Skin of body (tissue), 2 donors: ENCODE measurements around the gene EGFLAM. TPM values are rescaled to one million over a fixed set of nuclear protein-coding genes. Genes with fewer than 3 reads are reported as not detected.
"Not testable (repeated sequence)": the region's sequence is repeated elsewhere in the genome, so short reads cannot be mapped to it uniquely, and the experiment has no call there.

Experiments
- DNase-seq: peaks from one replicate; lab custom pipeline; 2025; lab: John Stamatoyannopoulos, UW
- total RNA-seq: library from RNA; depleted of rRNA; stranded (reverse); fragments of >200 nt; gene quantifications from one replicate; pipeline ENCODE4 v1.2.3, GENCODE V29; 2014

The EGFLAM gene
- total RNA-seq, 1 donor from 2014 or later: 22.2 TPM

DNA sequence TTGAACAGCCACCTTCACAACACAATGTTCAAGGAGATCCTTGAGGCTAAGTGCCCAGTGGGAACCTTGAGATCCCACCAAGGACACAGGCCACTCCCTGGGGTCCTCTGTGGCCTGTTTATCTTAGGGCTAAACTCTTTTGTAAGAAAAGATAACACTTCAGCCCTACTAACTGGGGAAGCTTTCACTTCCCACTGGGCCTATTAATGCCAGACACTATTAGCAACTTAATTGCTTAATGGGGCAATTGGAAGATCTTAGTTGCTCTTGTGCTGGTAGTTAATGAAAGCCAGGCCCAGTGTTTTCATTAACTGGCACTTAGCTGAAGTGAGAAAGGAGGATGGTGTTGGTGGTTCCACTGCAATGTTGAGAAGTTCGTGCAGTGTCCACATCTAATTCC lies 117.1 kb downstream of the EGFLAM start:
- DNase-seq: no peak

DNA sequence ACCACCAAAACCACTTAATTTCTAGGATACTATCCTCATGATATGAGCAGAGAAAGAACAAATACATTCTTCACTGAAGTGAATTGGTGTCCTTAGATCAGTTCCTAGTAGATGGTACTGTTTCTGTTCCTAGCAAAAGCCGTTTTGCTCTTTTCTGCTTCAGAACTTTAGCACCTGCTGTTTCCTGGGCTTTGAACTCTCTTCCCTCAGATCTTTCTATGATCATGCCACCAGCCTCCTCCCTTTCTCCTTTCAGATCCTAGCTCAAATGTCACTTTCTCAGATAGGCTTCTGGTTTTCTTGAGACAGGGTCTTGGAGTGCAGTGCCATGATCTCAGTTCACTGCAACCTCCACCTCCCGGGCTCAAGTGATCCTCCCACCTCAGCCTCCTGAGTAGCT lies 118.0 kb downstream of the EGFLAM start:
- DNase-seq: no peak

DNA sequence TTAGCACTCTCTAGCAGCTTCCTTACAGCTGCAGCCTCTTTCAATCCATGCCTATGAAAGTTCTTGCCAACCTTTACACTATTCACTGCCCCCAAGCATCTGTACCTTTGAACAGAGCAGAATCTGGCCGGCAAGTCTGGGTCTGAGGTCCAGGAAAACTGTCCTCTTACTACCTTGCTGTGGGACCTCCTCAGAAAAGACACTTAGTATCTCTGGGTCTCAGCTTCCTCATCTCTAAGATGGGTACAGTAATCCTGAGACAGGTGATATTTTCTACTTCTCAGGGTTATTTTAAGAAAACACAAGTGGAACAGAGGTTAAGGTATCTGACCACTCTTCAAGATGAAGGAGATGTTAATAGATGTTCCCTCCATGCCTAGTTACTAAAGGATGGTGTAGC lies 120.2 kb downstream of the EGFLAM start:
- DNase-seq: no peak

DNA sequence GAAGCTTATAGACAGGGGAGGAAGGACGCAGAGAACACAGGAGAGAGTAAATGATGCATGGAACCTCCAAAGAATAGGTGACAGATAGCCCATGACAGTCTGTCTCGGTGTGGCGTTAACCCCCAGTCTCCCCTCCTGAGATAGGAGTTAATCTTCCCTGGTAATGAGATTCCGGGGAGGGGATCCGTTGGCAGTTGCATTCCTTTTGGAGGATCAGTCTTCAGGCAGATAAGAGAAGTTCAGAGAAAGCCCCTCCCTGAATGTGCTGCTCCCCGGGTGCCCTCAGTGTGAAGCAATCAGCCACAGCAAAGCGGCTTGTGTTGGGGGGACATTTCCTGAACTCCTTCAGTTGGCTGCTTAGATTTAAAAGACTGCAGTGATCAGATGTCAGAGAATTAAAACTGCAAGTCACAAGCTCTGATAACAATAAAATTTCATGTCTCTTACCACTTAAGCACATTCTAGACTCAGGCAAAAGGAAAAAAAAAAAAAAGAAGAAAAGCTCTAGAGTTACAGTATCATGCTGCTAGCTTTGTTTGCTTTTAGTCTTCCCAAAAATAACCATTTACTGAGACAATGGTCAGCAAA lies 121.1 kb downstream of the EGFLAM start:
- DNase-seq: no peak

DNA sequence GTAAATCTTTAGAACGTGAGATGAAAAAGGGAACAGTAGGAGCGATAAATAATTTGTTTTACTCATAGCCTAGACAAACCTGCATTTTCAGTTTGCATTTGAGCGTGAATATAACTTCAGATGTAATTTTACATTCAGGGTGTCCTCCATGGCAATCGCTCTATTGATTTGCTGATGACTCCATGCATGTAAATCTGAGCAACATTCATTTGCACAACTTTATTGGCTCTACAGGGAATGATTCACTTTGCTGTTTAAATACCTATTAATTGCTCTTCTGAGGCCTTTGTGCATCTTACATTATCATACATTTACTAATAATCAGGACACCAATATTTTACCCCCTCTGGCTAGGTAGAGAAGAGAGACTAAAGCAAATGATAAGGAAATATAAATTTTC lies 122.2 kb downstream of the EGFLAM start:
- no peak for DNase-seq

DNA sequence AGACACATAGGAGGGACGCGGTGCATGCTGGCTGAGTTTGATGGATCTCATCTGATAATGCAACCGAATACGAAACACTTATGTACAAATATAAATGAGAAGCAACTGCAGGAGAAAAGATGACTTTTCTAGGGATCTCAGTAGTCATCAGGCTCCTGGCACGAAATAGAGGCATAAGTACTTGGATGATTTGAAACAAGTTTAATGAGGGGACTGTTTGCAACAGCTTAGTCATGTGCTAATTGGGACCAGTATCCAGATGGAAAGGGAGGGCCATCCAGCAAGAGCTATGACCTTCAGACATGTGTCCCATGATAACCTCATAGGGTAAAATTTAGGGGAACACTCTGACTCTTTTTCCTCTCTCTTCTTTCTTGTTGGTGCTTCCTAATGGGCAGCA lies 123.0 kb downstream of the EGFLAM start:
- DNase-seq: no peak

DNA sequence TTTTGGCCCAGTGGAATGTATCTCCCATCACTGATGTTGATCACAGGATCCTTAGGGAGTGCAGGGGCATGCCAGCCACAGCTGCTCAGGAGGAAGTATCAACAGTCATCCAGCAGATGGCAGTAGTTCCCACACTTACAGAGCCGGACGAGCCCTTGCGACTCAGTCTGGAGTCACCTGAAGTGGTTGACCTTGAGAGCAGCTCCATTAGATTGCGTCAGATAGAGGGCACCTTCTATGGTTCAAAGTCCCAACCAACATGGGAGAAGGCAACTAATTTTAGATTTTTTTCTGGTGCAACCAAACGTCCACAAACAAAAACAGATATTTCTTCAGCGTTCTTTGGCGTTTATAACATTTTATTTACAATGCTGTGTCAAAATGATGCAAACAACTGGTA lies 124.5 kb downstream of the EGFLAM start:
- DNase-seq: peak; percentile 44

DNA sequence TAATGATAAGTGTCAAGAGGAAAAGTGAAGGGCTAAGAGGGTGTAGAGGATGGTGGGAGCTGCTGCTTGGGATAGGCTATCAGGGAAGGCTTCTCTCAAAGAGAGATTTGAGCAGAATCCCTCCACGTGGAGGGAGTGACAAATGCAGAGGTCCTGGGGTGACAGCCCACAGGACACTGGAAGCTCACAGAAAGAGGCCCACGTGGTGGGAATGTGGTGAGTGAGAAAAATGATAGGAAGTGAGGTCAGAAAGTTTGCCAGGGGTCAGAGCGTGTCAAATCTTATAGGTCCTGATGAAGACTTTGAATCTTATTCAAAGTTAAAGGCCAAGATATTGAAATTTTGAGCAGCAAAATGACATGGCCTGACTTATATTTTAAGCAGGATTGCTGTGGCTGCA lies 125.3 kb downstream of the EGFLAM start:
- no peak for DNase-seq

DNA sequence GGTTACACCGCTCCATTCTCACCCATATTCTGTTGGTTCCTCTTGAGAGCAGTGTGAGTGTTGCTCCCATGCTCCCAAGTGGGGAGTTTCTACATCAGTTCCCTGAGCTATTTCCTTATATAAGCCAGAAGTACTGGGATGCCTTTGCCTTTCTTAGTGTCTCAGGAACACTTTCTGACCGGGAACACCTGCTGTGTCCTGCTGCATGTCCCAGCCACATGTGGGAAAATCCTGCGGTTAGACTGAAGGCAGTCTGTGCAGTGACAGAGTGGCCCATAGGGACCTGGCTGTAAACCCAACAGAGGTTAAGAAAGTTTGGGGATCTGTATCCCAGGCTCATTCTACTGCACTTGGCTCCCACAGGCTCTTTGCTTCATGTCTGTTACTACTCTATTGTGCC lies 126.0 kb downstream of the EGFLAM start:
- DNase-seq: no peak

DNA sequence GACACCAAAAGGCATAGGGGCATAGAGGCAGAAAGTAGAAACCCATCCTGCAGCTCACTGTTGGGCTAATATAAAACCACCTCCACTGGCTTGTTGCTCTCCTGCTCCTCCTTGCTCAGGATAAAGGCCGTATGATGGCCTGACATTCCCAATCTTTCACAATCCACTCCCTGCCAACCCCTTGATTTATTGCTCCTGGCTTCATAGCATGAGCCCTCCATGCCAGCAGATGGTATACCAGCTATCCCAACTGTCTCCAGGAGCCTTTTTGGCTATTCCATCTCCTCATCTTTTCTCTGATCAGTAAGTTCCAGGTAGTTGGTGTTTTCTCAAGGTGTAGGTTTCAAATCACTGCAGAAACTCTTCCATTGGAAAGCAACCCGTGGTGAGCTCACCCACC lies 128.8 kb downstream of the EGFLAM start:
- DNase-seq: no peak

DNA sequence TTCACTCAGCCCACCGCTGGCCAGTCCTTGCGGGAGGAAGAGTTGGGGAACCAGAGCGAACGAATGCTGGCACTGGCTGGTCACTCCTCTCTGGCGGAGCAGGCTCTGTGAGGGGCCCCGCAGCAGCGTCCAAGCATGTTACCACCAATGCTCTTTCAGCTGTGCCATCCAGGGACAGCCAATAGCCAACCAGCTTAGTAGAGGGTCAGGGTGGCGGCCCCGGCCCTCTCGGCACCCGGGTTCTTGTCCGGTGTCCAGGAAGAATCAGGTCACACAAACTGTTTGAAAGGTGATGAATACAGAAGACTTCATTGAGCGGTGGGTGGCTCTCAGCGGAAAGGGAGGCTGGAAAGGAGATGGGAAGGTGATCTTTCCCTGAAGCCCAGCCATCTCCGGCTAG lies 135.3 kb downstream of the EGFLAM start:
- DNase-seq: no peak

DNA sequence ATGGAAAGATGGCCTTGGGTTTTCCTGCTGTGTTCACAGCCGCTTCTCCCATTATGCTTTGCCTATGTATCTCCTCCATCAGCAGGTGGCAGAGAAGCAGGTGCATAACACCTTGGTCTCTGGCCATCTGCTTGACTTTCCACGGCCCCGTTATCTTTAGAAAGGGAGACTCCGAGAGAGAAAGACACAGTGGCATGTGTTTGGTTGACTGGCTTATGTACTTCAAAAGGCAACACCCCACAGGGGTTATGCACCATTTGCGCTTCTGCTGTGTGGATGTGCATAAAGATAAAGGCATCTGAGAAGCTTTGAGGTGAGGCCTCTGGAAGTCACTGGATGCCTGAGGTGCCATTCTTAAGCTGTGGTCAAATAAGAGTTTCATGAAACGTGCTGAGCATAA lies 138.4 kb downstream of the EGFLAM start:
- DNase-seq: no peak

DNA sequence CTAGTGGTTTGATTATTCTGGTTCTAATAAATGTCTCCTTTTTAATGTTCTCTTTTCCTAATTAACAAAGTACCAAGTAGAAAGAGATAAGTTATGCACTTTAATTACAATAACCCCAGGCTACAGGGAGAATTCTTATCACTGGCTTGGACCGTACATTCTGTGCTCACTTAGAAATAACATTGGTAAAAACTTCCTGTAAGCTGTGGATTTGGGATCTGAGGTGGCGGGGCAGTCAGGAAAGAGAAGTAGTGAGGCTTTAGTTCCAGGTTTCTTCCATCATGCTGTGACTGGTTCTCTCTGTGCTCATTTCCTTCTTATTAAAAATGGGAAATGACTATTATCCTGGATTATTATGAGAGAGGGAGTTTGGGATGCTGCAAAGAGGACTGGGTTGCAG lies 142.0 kb downstream of the EGFLAM start:
- no peak for DNase-seq

DNA sequence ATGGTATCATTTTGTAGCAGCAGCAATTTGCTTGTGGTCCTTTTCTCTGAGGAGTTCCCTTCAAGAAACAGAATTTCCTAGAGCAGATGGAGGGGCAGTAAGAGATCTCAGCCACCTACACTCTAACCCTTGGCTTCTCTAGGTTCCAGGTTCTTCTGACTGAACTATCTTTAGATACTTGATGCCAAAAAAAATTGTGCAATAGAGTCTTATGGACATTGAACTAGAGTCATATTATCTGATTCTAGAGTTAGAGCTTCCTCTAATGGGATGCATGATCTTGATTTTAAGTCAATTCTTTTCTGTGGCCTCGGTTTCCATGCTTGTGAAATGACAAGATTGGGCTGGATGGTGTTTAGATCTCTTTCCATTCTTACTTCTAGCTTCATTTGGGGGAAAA lies 142.8 kb downstream of the EGFLAM start:
- no peak for DNase-seq

DNA sequence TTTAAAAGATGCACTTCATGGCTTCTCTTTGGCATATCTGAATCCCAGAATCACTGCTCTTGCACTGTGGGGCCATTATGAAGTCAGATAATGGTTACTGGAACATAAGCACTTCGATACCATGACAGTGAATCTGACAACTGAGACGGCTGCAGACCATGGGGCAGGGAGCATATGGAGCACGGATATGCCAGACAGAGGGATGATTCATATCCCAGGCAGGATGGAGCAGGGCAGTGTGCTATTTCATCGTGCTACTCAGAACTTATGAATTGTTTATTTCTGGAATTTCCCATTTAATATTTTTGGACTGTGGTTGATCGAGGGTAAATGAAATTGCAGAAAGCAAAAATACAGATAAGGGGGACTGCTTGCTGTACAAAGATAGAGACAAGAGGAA lies 145.0 kb downstream of the EGFLAM start:
- DNase-seq: no peak

DNA sequence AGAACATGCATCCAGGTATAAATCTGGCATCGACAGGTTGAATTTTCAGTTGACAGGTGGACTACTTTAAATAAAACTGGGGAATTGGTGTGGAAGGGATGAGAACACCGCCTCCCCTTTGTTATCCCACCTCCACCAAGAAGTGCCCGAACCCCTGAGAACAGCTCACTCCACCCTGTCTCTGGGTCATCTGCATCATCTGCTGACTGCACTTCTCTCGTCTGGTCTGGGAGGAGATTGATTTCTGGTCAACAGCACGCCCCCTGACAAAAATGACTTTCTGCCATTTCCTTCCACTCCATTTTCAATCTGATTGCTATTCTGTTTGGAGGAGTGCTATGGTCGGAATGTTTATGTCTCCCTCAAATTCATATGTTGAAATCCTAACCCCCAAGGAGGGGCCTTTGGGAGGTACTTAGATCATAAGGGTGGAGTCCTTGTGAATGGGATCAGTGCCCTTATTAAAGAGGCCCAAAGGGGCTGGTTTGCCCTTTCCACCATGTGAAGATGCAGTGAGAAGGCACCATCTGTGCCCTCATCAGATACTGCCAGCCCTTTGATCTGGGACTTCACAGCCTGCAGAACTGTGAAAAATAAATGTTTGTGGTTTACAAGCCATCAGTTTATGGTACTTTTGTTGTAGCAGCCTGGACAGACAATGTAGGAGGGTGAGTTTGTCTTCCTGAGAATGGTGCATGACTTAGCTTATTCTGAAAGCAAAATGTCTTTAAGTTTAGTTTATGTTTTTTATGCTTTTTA lies 145.7 kb downstream of the EGFLAM start:
- DNase-seq: no peak

DNA sequence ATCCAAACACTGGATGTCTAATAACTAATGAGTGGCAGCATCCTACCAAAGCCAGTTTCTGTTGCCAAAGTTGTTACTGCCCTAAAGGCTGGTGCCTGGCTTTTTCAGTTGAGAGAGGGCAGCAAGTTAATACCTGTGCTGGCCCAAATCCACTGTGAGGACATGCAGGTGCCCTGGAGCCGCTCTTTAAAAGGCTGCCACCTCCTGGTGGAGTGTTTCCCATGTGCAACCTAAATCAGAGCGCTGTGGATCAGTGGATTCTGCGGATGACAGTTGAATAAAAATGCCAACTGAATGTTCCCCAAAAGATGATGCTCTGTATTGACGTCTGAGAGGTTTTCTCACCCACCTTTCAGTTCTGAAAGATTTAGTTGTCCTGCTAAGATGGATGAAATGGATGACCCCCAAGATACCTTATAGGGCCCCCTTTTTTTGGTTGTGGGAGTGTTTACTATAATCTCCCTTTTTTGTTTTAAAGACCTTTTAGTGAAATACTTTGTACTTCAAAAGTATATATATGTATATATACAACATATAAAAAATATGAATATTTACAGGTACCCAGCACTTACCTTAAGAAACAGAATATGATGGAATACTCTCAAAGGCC lies 146.4 kb downstream of the EGFLAM start:
- DNase-seq: no peak

DNA sequence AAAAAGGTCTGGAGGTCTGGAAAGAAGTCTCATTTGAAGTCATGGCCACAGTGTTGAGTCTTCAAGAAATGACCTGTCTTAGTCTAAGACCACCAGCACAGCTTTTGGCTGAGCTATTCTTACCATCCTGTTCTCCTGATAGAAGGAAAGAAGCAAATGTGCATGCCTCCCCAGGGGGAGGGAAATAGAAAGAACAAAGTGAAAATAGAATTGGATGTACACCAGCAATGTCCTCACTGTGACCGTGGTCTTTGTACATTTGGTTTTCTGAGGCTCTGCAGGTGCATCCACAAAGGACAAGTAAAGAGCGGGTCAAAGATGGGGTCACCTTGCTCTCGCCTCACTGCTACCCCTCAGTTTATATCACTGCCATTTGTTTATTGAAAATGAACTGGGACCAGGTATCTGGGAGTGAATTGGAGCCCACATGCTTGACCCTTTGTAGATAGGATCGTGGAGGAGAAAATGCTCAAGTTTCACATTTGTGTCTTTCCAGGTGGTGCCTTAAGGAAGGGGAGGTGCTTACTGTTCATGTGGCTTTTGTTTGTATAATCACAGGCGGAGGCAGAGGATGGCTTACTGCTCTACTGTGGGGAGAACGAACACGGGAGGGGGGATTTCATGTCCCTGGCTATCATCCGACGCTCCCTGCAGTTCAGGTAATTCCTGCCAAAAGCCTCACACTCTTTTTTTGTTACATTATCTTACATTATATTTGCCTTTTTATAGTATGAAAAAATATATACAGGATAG lies 150.3 kb downstream of the EGFLAM start:
- DNase-seq: no peak

DNA sequence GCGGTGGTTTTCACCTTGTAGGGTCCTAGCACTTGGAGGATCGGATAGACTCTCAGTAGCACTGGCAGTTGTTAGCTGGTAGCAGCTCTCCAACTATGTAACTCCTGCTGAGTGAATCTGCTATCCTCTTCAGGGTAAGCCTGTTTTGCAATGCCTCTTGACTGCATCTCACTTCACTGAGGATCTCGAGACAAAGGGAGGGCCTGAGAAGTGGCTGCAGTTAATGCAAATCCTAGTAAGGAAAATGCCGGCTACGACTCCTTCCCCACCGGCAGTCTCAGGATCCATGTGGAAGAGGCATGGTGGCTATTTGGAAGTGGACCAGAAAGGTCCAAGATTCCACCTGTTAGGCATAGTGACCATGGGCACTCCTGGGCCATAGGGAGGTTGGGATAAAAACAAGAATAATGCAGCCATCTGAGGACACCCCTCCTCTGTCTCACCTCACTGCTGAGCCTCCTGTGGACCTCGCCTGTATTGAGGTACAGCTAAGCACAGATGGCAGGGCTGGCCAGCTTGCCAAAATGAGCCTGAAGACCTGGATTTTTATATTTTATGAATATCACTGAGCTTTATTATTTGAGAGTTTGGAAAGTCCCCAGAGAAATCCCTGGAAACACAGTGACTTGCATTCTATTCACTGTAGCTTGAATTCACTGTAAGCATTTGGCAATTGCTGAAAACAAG lies 152.1 kb downstream of the EGFLAM start:
- no peak for DNase-seq

DNA sequence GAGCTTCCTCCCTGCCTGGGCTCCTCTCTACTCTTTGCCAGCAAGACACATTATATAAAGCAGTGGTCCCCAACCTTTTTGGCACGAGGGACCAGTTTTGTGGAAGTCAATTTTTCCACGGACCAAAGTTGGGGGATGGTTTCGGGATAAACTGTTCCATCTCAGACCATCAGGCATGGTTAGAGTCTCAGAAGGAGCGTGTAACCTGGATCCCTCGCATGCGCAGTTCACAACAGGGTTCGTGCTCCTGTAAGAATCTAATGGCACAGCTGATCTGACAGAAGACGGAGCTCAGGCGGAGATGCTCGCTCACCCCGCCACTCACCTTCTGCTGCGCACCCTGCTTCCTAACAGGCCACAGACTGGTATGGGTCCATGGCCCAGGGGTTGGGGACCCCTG lies 155.3 kb downstream of the EGFLAM start:
- no peak for DNase-seq

DNA sequence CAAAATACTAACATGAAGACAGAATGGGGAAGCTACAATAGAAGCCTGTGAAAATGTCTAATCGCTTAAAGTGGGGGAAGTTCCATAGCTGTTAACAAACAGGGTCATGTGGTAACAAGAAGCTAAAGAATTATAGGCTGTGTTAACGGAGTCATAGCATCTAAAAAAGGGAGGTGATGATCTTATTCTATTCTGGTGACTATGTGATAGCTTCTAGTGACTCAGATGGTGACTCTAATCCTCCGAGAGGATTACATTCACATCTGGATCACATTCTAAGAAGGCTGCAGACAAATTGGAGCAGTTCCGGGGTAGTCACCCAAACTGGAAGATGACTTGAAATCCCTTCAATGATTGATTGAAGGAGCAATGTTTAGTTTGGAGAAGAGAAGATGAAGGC lies 156.0 kb downstream of the EGFLAM start:
- DNase-seq: peak; percentile 2

DNA sequence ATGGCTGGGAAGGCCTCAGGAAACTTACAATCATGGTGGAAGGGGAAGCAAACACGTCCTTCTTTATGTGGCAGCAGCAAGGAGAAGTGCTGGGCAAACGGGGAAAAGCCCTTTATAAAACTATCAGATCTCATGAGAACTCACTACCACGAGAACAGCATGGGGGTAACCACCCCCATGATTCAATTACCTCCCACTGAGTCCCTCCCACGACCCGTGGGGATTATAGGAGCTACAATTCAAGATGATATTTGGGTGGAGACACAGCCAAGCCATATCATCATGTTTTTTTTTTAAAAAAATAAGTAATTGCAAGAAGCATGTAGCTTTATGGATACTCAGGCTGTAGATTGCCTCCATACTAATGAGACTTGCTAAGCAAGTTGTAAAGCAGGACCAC lies 157.4 kb downstream of the EGFLAM start:
- DNase-seq: not testable (repeated sequence)
